Thyroid gland (tissue), 4 donors: ENCODE results near the gene ARFGAP3.

ENCODE experiments used
- POLR2A ChIP-seq, 2 donors: fragments of 450-650 bp; IDR thresholded peaks; one replicate each; pipeline ENCODE4 v1.6.1; 2017; ENCODE audit warnings: antibody characterized with exemption in 2 of 2, mild to moderate bottlenecking in 2 of 2, moderate library complexity in 1 of 2
- TF ChIP-seq, protein P1 (sequence below), 6 experiments: fragments of 200-600 bp in 3 of 6; fragments of 450-650 bp in 3 of 6; sonication (generic) in 3 of 6; IDR thresholded peaks; one replicate each; pipeline ENCODE4 v1.5.1; 2016 to 2019; ENCODE audit warnings: antibody characterized with exemption in 6 of 6, mild to moderate bottlenecking in 2 of 6, inconsistent platforms in 1 of 6, moderate library complexity in 1 of 6

GRCh38 chr22:42837556-42837955 is 19.5 kb downstream of the ARFGAP3 start:
- TF ChIP-seq, protein P1, sequence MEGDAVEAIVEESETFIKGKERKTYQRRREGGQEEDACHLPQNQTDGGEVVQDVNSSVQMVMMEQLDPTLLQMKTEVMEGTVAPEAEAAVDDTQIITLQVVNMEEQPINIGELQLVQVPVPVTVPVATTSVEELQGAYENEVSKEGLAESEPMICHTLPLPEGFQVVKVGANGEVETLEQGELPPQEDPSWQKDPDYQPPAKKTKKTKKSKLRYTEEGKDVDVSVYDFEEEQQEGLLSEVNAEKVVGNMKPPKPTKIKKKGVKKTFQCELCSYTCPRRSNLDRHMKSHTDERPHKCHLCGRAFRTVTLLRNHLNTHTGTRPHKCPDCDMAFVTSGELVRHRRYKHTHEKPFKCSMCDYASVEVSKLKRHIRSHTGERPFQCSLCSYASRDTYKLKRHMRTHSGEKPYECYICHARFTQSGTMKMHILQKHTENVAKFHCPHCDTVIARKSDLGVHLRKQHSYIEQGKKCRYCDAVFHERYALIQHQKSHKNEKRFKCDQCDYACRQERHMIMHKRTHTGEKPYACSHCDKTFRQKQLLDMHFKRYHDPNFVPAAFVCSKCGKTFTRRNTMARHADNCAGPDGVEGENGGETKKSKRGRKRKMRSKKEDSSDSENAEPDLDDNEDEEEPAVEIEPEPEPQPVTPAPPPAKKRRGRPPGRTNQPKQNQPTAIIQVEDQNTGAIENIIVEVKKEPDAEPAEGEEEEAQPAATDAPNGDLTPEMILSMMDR (IDR thresholded peaks at IDR 0.05) = no peak
- TF ChIP-seq POLR2A (IDR thresholded peaks at IDR 0.05) = no peak
